Vagina (tissue), 2 donors: ENCODE measurements around the gene EXOC8.

ENCODE experiments used
- POLR2A ChIP-seq, 2 donors: fragments of 450-650 bp; IDR thresholded peaks; one replicate each; pipeline ENCODE4 v1.6.1; 2017; ENCODE audit warnings: antibody characterized with exemption in 2 of 2, mild to moderate bottlenecking in 2 of 2, moderate library complexity in 2 of 2
- POLR2AphosphoS5 ChIP-seq, 2 donors: sonication (generic); formaldehyde crosslinking; IDR thresholded peaks; one replicate each; pipeline ENCODE4 v1.9.0; 2017; ENCODE audit warnings: antibody characterized with exemption in 2 of 2, mild to moderate bottlenecking in 2 of 2, low read depth in 1 of 2; ENCODE audit not compliant: insufficient read depth in 1 of 2
- TF ChIP-seq, protein P1 (sequence below), 3 experiments: fragments of 450-650 bp in 2 of 3; fragments of 200-600 bp in 1 of 3; sonication (generic) in 1 of 3; IDR thresholded peaks; one replicate each; pipeline ENCODE4 v1.5.1; 2017 to 2019; ENCODE audit warnings: antibody characterized with exemption in 3 of 3, mild to moderate bottlenecking in 2 of 3, moderate library complexity in 2 of 3

DNA sequence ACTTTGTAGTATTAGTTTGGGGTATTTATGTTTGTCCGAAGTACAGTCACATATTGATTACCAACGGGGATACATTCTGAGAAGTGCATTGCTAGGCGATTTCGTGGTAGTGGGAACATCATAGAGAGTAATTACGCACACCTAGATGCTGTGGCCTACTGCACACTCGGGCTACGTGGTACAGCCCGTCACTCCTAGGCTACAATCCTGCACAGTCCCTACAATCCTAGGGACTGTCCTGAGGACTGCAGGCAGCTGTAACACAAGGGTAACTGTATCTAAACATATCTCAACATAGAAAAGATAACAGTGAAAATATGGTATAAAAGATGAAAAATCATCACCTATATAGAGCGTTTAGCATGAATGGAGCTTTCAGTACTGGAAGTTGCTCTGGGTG is 18.6 kb downstream of the EXOC8 start:
- no peak for TF ChIP-seq POLR2A (IDR thresholded peaks at IDR 0.05)
- TF ChIP-seq, protein P1, sequence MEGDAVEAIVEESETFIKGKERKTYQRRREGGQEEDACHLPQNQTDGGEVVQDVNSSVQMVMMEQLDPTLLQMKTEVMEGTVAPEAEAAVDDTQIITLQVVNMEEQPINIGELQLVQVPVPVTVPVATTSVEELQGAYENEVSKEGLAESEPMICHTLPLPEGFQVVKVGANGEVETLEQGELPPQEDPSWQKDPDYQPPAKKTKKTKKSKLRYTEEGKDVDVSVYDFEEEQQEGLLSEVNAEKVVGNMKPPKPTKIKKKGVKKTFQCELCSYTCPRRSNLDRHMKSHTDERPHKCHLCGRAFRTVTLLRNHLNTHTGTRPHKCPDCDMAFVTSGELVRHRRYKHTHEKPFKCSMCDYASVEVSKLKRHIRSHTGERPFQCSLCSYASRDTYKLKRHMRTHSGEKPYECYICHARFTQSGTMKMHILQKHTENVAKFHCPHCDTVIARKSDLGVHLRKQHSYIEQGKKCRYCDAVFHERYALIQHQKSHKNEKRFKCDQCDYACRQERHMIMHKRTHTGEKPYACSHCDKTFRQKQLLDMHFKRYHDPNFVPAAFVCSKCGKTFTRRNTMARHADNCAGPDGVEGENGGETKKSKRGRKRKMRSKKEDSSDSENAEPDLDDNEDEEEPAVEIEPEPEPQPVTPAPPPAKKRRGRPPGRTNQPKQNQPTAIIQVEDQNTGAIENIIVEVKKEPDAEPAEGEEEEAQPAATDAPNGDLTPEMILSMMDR (IDR thresholded peaks at IDR 0.05) = no peak
- no peak for TF ChIP-seq POLR2AphosphoS5 (IDR thresholded peaks at IDR 0.05; ENCODE audit: insufficient read depth in 1 of 2, low read depth in 1 of 2)
